ENCODE measurements around the gene TTC32.

The TTC32 gene

DNA sequence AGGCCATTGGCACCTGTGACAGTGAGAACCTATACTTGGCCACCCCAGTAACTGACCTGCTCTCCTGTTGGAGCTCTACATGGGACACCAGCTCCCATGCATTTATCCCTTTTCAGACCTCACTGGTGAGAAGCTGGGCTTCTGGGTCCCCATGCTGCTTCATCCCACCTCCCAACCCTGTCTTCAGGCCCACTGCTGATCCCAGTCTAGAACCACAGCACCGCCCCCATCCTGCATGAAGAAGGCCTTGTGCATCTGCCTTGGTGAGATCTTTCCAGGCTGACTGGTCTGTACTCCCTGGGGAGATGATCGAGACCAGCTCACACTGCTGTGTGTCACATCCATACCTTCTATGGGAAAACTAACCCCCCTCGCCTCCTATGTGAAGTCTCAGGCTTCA is 22.7 kb downstream of the TTC32 start:
- no peaks in the 10 kb centered on the region for H3K36me3 ChIP-seq (ENCODE audit: control insufficient read depth in 5 of 5, insufficient read depth in 5 of 5, low read length in 5 of 5)
- no peaks in the 10 kb centered on the region for H3K9me3 ChIP-seq (ENCODE audit: control insufficient read depth in 5 of 5, low read length in 5 of 5)
- H3K27me3 ChIP-seq (ENCODE audit: control insufficient read depth in 5 of 5, insufficient read depth in 4 of 5, low read length in 5 of 5) = no peaks in the 10 kb centered on the region
- H3K9ac ChIP-seq (ENCODE audit: low read length in 5 of 5) = no peak overlapping the region
- no peak overlapping the region for H3K4me3 ChIP-seq (ENCODE audit: low read depth in 1 of 5, low read length in 5 of 5)
- H3K4me1 ChIP-seq (ENCODE audit: control insufficient read depth in 5 of 5, insufficient read depth in 5 of 5, low read length in 5 of 5) = no peaks in the 10 kb centered on the region
- no peak overlapping the region for H3K27ac ChIP-seq (ENCODE audit: low read depth, low read length)

GRCh38 chr2:19878268-19879046 is 23.3 kb downstream of the TTC32 start:
- Histone ChIP-seq H3K36me3 (ENCODE audit: control insufficient read depth in 5 of 5, insufficient read depth in 5 of 5, low read length in 5 of 5) (no peaks in the 10 kb centered on the region), H3K9me3 (ENCODE audit: control insufficient read depth in 5 of 5, low read length in 5 of 5) (no peaks in the 10 kb centered on the region), H3K4me1 (ENCODE audit: control insufficient read depth in 5 of 5, insufficient read depth in 5 of 5, low read length in 5 of 5) (no peaks in the 10 kb centered on the region), H3K27me3 (ENCODE audit: control insufficient read depth in 5 of 5, insufficient read depth in 4 of 5, low read length in 5 of 5) (no peaks in the 10 kb centered on the region), H3K9ac (ENCODE audit: low read length in 5 of 5) (no peak overlapping the region), H3K27ac (ENCODE audit: low read depth, low read length) (no peak overlapping the region), H3K4me3 (ENCODE audit: low read depth in 1 of 5, low read length in 5 of 5) (no peak overlapping the region)

- no peaks in the 10 kb centered on the region for H3K36me3 ChIP-seq (ENCODE audit: control insufficient read depth in 5 of 5, insufficient read depth in 5 of 5, low read length in 5 of 5)
- no peaks in the 10 kb centered on the region for H3K9me3 ChIP-seq (ENCODE audit: control insufficient read depth in 5 of 5, low read length in 5 of 5)
- no peak overlapping the region for H3K4me3 ChIP-seq (ENCODE audit: low read depth in 1 of 5, low read length in 5 of 5)
- H3K27me3 ChIP-seq (ENCODE audit: control insufficient read depth in 5 of 5, insufficient read depth in 4 of 5, low read length in 5 of 5) = no peaks in the 10 kb centered on the region
- H3K9ac ChIP-seq (ENCODE audit: low read length in 5 of 5) = no peak overlapping the region
- no peak overlapping the region for H3K27ac ChIP-seq (ENCODE audit: low read depth, low read length)
- no peaks in the 10 kb centered on the region for H3K4me1 ChIP-seq (ENCODE audit: control insufficient read depth in 5 of 5, insufficient read depth in 5 of 5, low read length in 5 of 5)
Observed at GRCh38 chr2:19876751-19877150, 25.0 kb downstream of the TTC32 start.

GRCh38 chr2:19875280-19875679 is 26.5 kb downstream of the TTC32 start:
- no peaks in the 10 kb centered on the region for H3K36me3 ChIP-seq (ENCODE audit: control insufficient read depth in 5 of 5, insufficient read depth in 5 of 5, low read length in 5 of 5)
- H3K4me3 ChIP-seq (ENCODE audit: low read depth in 1 of 5, low read length in 5 of 5) = no peak overlapping the region
- H3K9ac ChIP-seq (ENCODE audit: low read length in 5 of 5) = no peak overlapping the region
- H3K27ac ChIP-seq (ENCODE audit: low read depth, low read length) = no peak overlapping the region
- no peaks in the 10 kb centered on the region for H3K27me3 ChIP-seq (ENCODE audit: control insufficient read depth in 5 of 5, insufficient read depth in 4 of 5, low read length in 5 of 5)
- no peaks in the 10 kb centered on the region for H3K9me3 ChIP-seq (ENCODE audit: control insufficient read depth in 5 of 5, low read length in 5 of 5)
- no peaks in the 10 kb centered on the region for H3K4me1 ChIP-seq (ENCODE audit: control insufficient read depth in 5 of 5, insufficient read depth in 5 of 5, low read length in 5 of 5)

- H3K36me3 ChIP-seq (ENCODE audit: control insufficient read depth in 5 of 5, insufficient read depth in 5 of 5, low read length in 5 of 5) = no peaks in the 10 kb centered on the region
- H3K4me3 ChIP-seq (ENCODE audit: low read depth in 1 of 5, low read length in 5 of 5) = no peak overlapping the region
- peaks cover 0 to 3% (median 0%) of the 10 kb centered on the region in 5 donors for H3K27me3 ChIP-seq (ENCODE audit: control insufficient read depth in 5 of 5, insufficient read depth in 4 of 5, low read length in 5 of 5)
- H3K4me1 ChIP-seq (ENCODE audit: control insufficient read depth in 5 of 5, insufficient read depth in 5 of 5, low read length in 5 of 5) = no peaks in the 10 kb centered on the region
- H3K27ac ChIP-seq (ENCODE audit: low read depth, low read length) = no peak overlapping the region
- no peak overlapping the region for H3K9ac ChIP-seq (ENCODE audit: low read length in 5 of 5)
- no peaks in the 10 kb centered on the region for H3K9me3 ChIP-seq (ENCODE audit: control insufficient read depth in 5 of 5, low read length in 5 of 5)
Observed at GRCh38 chr2:19874726-19875125, 27.1 kb downstream of the TTC32 start.

- no peak overlapping the region for H3K4me3 ChIP-seq (ENCODE audit: low read depth in 1 of 5, low read length in 5 of 5)
- H3K36me3 ChIP-seq (ENCODE audit: control insufficient read depth in 5 of 5, insufficient read depth in 5 of 5, low read length in 5 of 5) = no peaks in the 10 kb centered on the region
- H3K27me3 ChIP-seq (ENCODE audit: control insufficient read depth in 5 of 5, insufficient read depth in 4 of 5, low read length in 5 of 5) = peaks cover 0 to 14% (median 10%) of the 10 kb centered on the region in 5 donors
- peaks cover 0 to 10% (median 9%) of the 10 kb centered on the region in 5 donors for H3K4me1 ChIP-seq (ENCODE audit: control insufficient read depth in 5 of 5, insufficient read depth in 5 of 5, low read length in 5 of 5)
- no peak overlapping the region for H3K9ac ChIP-seq (ENCODE audit: low read length in 5 of 5)
- H3K27ac ChIP-seq (ENCODE audit: low read depth, low read length) = no peak overlapping the region
- H3K9me3 ChIP-seq (ENCODE audit: control insufficient read depth in 5 of 5, low read length in 5 of 5) = no peaks in the 10 kb centered on the region
Observed at GRCh38 chr2:19873014-19873413, 28.8 kb downstream of the TTC32 start.

- H3K27me3 ChIP-seq (ENCODE audit: control insufficient read depth in 5 of 5, insufficient read depth in 4 of 5, low read length in 5 of 5) = peaks cover 0 to 14% (median 10%) of the 10 kb centered on the region in 5 donors
- H3K9me3 ChIP-seq (ENCODE audit: control insufficient read depth in 5 of 5, low read length in 5 of 5) = no peaks in the 10 kb centered on the region
- H3K36me3 ChIP-seq (ENCODE audit: control insufficient read depth in 5 of 5, insufficient read depth in 5 of 5, low read length in 5 of 5) = no peaks in the 10 kb centered on the region
- H3K27ac ChIP-seq (ENCODE audit: low read depth, low read length) = no peak overlapping the region
- peaks cover 0 to 10% (median 9%) of the 10 kb centered on the region in 5 donors for H3K4me1 ChIP-seq (ENCODE audit: control insufficient read depth in 5 of 5, insufficient read depth in 5 of 5, low read length in 5 of 5)
- H3K4me3 ChIP-seq (ENCODE audit: low read depth in 1 of 5, low read length in 5 of 5) = no peak overlapping the region
- H3K9ac ChIP-seq (ENCODE audit: low read length in 5 of 5) = no peak overlapping the region
Observed at GRCh38 chr2:19872302-19872701, 29.5 kb downstream of the TTC32 start.

GRCh38 chr2:19871836-19872235 is 29.9 kb downstream of the TTC32 start:
- H3K27me3 ChIP-seq (ENCODE audit: control insufficient read depth in 5 of 5, insufficient read depth in 4 of 5, low read length in 5 of 5) = peaks cover 0 to 14% (median 10%) of the 10 kb centered on the region in 5 donors
- no peaks in the 10 kb centered on the region for H3K9me3 ChIP-seq (ENCODE audit: control insufficient read depth in 5 of 5, low read length in 5 of 5)
- H3K36me3 ChIP-seq (ENCODE audit: control insufficient read depth in 5 of 5, insufficient read depth in 5 of 5, low read length in 5 of 5) = no peaks in the 10 kb centered on the region
- peaks cover 0 to 10% (median 9%) of the 10 kb centered on the region in 5 donors for H3K4me1 ChIP-seq (ENCODE audit: control insufficient read depth in 5 of 5, insufficient read depth in 5 of 5, low read length in 5 of 5)
- H3K4me3 ChIP-seq (ENCODE audit: low read depth in 1 of 5, low read length in 5 of 5) = no peak overlapping the region
- no peak overlapping the region for H3K9ac ChIP-seq (ENCODE audit: low read length in 5 of 5)
- no peak overlapping the region for H3K27ac ChIP-seq (ENCODE audit: low read depth, low read length)

DNA sequence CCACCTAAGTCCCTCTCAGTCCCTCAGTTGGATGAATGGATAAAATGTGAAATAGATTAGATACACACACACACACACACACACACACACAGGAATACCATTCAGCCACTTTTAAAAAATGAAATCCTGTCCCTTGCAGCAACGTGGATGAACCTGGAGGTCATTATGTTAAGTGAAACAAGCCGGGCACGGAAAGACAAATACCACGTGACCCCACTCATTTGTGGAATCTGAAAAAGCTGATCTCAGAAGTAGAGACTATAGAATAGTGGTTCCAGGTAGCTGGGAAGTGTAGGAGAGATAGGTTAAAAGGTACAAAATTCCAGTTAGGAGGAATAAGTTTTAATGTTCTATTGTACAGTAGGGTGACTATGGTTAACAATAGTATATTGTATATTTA is 31.0 kb downstream of the TTC32 start:
- Histone ChIP-seq H3K4me3 (ENCODE audit: low read depth in 1 of 5, low read length in 5 of 5) (no peak overlapping the region), H3K4me1 (ENCODE audit: control insufficient read depth in 5 of 5, insufficient read depth in 5 of 5, low read length in 5 of 5) (peaks cover 0 to 10% (median 9%) of the 10 kb centered on the region in 5 donors), H3K27ac (ENCODE audit: low read depth, low read length) (no peak overlapping the region), H3K36me3 (ENCODE audit: control insufficient read depth in 5 of 5, insufficient read depth in 5 of 5, low read length in 5 of 5) (no peaks in the 10 kb centered on the region), H3K9ac (ENCODE audit: low read length in 5 of 5) (no peak overlapping the region), H3K27me3 (ENCODE audit: control insufficient read depth in 5 of 5, insufficient read depth in 4 of 5, low read length in 5 of 5) (peaks cover 0 to 14% (median 10%) of the 10 kb centered on the region in 5 donors), H3K9me3 (ENCODE audit: control insufficient read depth in 5 of 5, low read length in 5 of 5) (no peaks in the 10 kb centered on the region)

- Histone ChIP-seq H3K27me3 (ENCODE audit: control insufficient read depth in 5 of 5, insufficient read depth in 4 of 5, low read length in 5 of 5) (peaks cover 0 to 14% (median 10%) of the 10 kb centered on the region in 5 donors), H3K36me3 (ENCODE audit: control insufficient read depth in 5 of 5, insufficient read depth in 5 of 5, low read length in 5 of 5) (no peaks in the 10 kb centered on the region), H3K27ac (ENCODE audit: low read depth, low read length) (no peak overlapping the region), H3K9me3 (ENCODE audit: control insufficient read depth in 5 of 5, low read length in 5 of 5) (no peaks in the 10 kb centered on the region), H3K4me1 (ENCODE audit: control insufficient read depth in 5 of 5, insufficient read depth in 5 of 5, low read length in 5 of 5) (peaks cover 0 to 10% (median 9%) of the 10 kb centered on the region in 5 donors), H3K4me3 (ENCODE audit: low read depth in 1 of 5, low read length in 5 of 5) (peak overlapping the region in 4 of 5 donors; percentile 57 to 66 (median 60)), H3K9ac (ENCODE audit: low read length in 5 of 5) (peak overlapping the region in 3 of 5 donors; percentile 2 to 56 (median 17))
Observed at GRCh38 chr2:19868701-19869580, 32.8 kb downstream of the TTC32 start.

All from subcutaneous abdominal adipose tissue (tissue), 5 donors.